GM19240 (cell line): ENCODE data around the gene EVI2A.
"Not testable (repeated sequence)": the region's sequence is repeated elsewhere in the genome, so short reads cannot be mapped to it uniquely, and the experiment has no call there.

ENCODE experiments used
- DNase-seq: peaks from one replicate; pipeline ENCODE4 v3.0.0; 2011; ENCODE audit warnings: low spot score; ENCODE audit not compliant: insufficient read length

Gene EVI2A

DNA sequence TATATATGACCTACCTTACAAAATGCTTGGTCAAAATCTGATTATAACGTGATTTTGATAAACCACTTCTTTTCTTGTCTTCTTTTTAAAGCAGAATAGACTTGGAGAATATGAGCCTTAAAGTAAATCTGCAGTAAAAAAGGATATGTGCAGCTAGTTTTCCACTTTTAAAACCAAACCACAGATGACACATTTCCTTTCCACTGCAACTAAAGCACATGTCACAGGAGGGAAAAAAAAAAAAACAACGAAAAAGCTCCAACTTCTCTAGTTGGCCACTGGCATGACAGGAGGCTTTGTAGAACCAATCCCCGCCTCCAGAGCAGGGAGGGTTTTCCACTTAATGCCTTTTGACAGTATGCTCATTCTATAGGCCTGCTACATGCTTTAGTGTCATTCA, at the start of gene EVI2A:
Gene EVI2A, minus strand, starts transcription at position 142 of the 400 bp plus-strand sequence. CDS start 2,609 bp downstream, outside the sequence.
- peak; percentile 33 for DNase-seq

DNA sequence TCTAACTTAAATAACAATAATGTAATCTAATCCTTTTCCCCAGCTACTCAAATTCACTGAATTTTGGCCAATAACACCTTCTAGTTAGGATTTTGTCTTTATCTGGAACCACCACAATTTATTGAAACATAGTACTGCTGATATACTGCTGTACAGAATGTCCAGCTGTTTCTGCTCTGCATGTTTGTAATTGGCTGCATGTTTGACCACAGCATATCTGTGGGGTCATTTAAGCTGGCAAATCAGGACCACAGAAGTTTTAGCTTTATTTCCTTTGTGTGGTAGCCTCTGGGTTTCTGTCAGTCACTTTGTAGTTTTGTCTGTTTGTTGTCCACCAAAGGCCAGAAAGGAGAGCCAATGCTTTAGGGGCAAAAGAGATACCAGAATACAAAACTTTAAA, 47.8 kb upstream of the EVI2A start:
- no peak for DNase-seq

- DNase-seq, result no peak
Observed at GRCh38 chr17:31366088-31366487, 44.7 kb upstream of the EVI2A start.

- DNase-seq, result no peak
Observed at GRCh38 chr17:31364012-31364411, 42.6 kb upstream of the EVI2A start.

DNA sequence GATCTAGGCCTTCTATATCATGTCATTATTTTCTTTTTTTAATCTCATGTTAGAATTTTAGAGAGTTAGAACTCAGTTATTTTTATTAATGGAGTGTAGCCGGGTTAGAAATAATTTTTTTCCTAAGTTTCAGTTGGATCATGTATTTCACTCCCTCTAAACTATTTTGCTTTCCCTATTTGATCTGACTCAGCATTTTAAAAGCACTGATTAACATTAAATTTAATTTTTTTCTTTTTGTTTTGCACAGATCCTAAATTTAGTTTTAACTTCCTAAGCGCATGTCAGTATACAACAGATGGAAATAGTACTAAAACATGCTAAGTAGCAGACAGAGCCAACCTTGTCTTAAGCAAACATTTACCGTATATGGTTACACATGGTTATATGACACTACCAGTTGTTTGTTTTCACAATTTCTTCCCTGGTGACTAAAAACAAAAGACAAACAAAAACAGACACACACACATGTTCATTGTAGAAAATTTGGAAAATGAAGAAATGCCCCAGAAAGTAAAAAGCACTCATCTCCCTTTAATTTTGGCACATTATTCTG, 36.5 kb upstream of the EVI2A start:
- DNase-seq, result no peak

- no peak for DNase-seq
Observed at GRCh38 chr17:31357091-31357490, 35.7 kb upstream of the EVI2A start.

GRCh38 chr17:31355935-31356334, 34.5 kb upstream of the EVI2A start:
- DNase-seq, result no peak

GRCh38 chr17:31349454-31349853, 28.0 kb upstream of the EVI2A start:
- no peak for DNase-seq

DNA sequence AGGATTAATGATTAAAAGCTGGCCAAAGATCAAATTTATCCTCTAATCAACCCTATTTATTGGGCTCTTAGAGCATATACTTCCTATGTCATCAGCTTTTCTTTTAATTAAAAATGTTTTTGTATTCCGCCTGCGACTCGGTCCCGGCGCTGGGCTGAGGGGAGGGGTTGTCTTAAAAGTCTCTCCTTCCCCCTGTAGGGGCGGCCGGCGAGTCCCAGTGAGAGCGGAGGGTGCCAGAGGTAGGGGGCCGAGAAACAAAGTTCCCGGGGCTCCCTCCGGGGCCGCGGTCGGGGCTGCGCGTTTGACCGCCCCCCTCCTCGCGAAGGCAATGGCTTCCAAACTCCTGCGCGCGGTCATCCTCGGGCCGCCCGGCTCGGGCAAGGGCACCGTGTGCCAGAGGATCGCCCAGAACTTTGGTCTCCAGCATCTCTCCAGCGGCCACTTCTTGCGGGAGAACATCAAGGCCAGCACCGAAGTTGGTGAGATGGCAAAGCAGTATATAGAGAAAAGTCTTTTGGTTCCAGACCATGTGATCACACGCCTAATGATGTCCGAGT, 23.8 kb upstream of the EVI2A start:
- not testable (repeated sequence) for DNase-seq

DNA sequence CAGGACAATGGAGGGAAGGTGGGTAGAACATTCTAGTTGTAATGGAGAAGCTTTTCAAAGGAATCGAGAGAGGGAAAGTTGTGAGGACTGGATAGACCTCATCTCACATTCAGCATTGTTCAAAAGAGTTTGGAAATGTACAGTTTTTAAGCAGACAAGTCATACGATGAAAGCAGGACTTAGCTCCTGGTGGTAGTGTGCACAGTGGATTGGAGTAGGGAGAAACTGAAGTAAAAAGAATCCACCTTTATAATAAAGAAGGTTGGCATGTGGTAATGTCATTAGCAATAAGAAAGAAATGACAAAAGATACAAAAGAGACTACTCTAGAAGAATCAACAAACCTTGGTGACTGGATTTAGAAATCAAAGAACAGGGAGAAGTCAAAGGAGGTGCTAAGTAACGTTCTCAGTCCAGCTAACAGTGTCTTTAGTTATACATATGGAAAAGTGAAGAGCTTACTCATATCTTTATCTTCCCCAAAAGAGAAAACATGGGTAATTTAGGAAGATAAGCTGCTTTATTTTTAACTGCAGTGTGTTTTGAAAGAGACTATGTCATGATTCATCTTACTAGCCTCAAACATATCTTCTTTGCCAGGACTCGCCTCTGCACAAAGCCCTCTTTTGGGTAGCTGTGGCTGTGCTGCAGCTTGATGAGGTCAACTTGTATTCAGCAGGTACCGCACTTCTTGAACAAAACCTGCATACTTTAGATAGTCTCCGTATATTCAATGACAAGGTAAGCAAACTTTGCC, 18.7 kb upstream of the EVI2A start:
- no peak for DNase-seq

DNA sequence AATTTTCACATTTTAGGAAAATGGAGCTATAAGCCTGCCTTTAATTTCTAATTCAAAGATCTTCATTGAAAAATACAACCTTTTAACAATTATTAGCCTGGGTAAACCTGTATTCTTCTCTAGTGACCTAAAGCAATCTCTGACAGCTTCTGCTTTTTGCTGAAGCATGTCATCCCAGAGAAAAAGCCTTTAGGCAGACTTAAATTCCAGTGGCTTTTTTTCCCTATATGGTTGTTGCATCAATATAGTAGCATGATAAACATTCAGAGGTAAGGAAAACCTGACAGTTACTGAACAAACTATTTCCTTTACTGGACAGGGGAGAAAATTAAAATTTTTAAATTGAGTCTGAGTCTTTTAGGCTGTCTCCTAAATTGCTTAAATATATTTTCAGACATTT, 7.8 kb upstream of the EVI2A start:
- no peak for DNase-seq

GRCh38 chr17:31328160-31328535, 6.7 kb upstream of the EVI2A start:
- DNase-seq, result no peak

DNA sequence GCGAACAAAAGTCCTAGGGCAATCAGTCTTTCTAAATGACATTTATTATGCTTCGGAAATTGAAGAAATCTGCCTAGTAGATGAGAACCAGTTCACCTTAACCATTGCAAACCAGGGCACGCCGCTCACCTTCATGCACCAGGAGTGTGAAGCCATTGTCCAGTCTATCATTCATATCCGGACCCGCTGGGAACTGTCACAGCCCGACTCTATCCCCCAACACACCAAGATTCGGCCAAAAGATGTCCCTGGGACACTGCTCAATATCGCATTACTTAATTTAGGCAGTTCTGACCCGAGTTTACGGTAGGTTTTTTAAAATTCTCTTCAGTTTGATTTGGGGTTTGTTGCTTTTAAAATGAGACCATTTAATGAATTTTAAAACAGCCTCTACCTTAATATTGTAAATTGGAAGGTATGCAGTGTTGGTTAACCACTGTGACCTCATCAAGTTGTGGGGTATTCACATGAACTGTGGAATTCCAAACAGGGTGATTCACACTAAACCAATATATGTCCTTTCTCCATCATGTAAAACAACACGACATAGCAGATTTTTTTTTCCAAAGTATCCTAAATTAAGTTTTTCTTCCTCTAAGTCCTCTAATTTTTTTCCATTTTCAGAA, 6.2 kb upstream of the EVI2A start:
- no peak for DNase-seq

DNA sequence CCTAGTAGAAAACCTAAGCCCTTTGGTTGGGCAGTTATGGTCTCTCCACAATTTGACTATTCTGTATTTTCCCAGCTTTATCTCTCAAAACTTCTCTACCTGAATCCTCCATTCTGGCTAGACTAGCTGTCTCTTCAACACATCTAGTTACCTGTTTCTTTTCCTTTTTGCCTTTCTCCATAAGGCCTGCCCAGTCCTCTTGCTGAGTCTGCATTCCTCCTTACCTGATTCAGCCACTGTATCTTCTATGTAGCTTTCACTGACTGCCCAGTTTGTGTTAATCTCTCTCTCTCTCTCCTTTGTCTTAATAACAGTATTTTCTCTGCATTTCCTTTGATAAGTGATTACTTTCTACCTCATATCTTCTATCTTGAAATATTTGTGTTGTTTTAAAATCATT, 2.1 kb upstream of the EVI2A start:
- DNase-seq, result no peak

- DNase-seq, result no peak
Observed at GRCh38 chr17:31321966-31322365, 544 bp upstream of the EVI2A start.

DNA sequence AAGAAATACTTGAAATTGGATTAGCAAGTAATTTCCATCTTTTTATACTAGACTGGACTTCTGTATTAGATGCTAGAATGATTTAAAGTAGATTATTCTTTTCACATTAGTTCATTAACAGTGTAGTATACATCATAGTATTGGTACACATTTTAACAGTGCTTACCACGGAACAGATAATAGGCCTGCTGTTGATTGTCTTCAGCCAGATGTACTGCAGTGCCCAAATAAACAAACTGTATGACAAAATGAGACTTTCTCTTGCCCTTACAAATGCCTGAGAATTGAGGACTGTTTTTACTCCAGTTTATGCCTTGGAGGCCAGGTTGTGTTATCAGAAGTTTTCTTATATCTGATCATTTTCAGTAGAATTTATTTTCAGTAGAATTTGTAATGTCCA, 631 bp downstream of the EVI2A start:
- no peak for DNase-seq

DNA sequence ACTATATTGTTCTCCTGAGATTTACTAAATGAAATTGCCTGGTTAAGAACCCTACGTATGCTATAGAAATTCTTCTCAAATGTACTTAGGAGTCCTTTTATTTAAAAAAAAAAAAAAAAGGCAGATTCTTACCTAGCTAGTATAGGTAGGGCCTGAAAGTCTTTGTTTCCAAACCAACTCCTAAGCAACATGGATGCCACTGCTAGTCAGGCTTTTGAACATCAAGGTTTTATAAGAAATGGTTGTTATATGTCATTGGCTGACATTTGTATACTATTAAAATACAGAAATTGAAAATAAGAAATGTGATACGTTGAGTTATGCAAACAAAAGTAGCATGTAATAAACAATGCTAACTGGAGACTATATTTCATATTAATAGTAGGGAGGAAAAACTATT, 1.2 kb downstream of the EVI2A start:
- no peak for DNase-seq

- DNase-seq, result no peak
Observed at GRCh38 chr17:31318851-31319661, 2.4 kb downstream of the EVI2A start.

DNA sequence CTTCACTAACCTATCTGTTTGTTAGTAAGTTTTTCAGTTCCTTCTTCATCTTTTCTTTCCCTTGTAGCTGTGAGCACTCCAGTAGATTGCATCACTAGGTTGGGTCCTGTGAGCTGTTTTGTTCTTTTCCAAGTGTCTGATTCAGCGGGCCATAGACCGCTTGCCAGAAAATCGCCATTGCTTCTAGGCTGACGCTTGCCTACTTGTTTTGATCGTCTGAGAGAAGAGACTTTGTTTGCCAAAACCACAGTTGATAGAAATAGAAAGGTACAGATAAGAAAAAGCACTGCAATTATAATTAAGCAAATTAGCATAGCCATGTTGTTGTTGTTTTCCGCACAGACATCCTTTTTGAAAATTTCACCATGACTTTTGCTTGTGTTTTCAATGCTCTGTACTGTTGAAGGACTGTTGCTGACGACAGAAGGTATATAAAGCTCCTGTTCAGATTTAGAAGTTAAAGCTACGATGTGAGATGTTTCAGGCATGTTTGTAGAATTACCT, 3.1 kb downstream of the EVI2A start:
- no peak for DNase-seq

DNA sequence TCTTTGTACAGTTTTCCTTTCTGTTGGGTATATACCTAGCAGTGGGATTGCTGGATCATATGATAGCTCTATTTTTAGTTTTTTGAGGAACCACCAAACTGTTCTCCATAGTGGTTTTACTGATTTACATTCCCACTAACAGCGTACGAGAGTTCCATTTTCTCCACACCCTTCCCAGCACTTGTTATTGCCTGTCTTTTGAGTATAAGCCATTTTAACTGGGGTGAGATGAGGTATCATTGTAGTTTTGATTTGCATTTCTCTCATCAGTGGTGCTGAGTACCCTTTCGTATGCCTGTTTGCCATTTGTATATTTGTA, 6.7 kb downstream of the EVI2A start:
- no peak for DNase-seq

DNA sequence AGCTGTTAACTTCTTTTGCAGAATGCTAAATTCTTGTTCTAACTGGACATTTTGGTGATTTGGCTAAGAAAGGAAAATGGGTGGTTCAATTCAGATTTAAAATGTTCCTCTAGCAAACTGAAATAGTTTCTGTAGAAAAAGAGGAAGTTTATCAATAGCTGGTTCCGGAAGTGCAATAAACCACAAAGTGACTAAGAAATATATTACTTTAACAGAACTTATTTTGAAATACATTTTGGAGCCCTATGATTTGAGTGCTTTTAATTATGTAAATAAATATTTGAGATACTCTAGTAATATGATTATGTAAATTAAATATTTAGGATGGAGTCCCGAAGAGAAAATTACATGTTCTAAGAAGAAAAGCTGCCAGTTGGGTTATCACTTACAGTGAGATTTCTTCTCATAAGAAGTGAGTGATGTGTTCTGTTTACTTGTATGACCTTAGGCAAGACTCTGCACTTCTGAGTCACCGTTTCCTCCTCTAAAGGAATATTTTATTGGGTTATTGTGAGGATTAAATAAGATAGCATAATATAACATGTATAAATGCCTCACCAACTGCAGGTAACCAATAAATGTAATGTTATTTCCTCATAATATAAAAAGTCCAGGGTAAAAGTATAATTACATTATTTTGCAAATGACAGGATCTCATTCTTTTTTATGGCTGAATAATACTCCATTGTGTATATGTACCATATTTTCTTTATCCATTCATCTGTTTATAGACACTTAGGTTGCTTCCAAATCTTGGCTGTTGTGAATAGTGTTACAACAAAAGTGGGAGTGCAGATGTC, 7.2 kb downstream of the EVI2A start, which contains the start of gene EVI2B:
Gene EVI2B, minus strand, starts transcription at position 73 of the 800 bp plus-strand sequence. CDS start 8,445 bp downstream, outside the sequence.
- no peak for DNase-seq
